Ascending aorta (tissue), 2 donors: ENCODE results near the gene PDX1. TPM values are rescaled to one million over a fixed set of nuclear protein-coding genes. Genes with fewer than 3 reads are reported as not detected.

Experiments used
- DNase-seq, 2 donors: peaks; one replicate each; pipeline ENCODE4 v3.0.0-alpha.2; 2019; ENCODE audit warnings: low spot score in 2 of 2
- H3K27ac ChIP-seq, 2 donors: fragments of 200-600 bp; sonication (generic); one replicate each; pipeline ENCODE4 v1.5.1; 2016 to 2017; ENCODE audit warnings: mild to moderate bottlenecking in 1 of 2
- H3K27me3 ChIP-seq: fragments of 200-600 bp; sonication (generic); one replicate; pipeline ENCODE4 v1.5.1; 2017
- H3K36me3 ChIP-seq, 2 donors: fragments of 200-600 bp; sonication (generic); one replicate each; pipeline ENCODE4 v1.5.1; 2016
- H3K4me1 ChIP-seq, 2 donors: fragments of 200-600 bp; sonication (generic); one replicate each; pipeline ENCODE4 v1.5.1; 2016 to 2017; ENCODE audit warnings: mild to moderate bottlenecking in 1 of 2
- H3K4me3 ChIP-seq, 2 donors: fragments of 200-600 bp; sonication (generic); one replicate each; pipeline ENCODE4 v1.5.1; 2016 to 2017; ENCODE audit warnings: mild to moderate bottlenecking in 1 of 2
- H3K9me3 ChIP-seq, 2 donors: fragments of 200-600 bp; sonication (generic); one replicate each; pipeline ENCODE4 v1.5.1; 2016
- CTCF ChIP-seq, 3 experiments: fragments of 200-600 bp in 2 of 3; fragments of 450-650 bp in 1 of 3; sonication (generic) in 2 of 3; IDR thresholded peaks; one replicate each; pipeline ENCODE4 v1.5.1; 2016 to 2019; ENCODE audit warnings: antibody characterized with exemption in 3 of 3, mild to moderate bottlenecking in 1 of 3, moderate library complexity in 1 of 3
- intact Hi-C: fragments of 100-400 bp; cut with DNase I; formaldehyde crosslinking; loops from one replicate; pipeline ENCODE4 v1.15.1; 2023
- total RNA-seq: library from RNA; depleted of rRNA; stranded (reverse); fragments of >200 nt; gene quantifications from one replicate; pipeline ENCODE4 v1.1.0, GENCODE V29; 2016

Gene PDX1
- total RNA-seq, 1 donor from 2014 or later = not detected

DNA sequence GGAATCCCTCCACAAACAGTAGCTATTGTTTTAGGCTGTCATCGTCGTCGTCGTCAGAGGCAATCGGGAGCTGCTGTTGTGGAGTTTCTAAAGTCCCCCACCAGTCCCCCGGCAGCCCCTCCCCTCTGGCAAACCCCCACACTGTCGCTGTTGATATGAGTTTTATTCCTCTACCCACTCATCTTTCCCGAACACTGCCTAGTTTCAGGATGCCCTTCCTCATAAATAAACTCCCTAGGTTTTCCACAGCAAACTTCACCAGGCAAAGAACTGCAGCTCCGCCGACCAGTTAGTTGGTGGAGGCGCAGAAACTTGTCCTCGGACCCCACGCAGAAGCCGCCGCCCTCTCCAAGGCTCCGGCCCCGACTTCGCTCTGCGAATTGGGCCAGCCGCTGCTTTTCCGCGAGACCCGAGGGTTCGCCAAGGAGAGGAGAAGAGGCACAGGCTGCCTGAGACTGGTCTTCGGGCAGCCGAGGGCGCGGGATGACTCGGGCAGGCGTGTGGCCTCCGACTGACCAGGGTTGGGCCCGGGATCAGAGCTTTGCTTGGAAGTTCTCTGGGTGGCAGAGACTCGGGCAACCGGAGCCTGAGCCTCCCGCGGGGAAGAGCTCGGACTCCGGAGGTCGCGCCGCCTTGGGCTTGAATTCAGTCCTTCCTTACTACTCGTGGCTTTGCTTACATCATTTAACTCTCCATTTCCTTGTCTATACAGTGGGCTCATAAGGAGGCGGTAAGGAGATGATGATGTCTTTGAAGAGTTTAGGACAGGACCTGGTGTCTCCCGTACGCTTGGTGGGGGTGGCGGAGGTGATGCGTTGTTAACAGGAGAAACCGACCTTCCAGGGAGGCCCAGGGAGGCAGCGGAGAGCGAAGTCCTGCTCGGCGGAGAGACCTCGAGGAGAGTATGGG is 7.9 kb downstream of the PDX1 start:
- peaks cover 0 to 2% of the 10 kb centered on the region in 2 donors for H3K4me1 ChIP-seq
- intact Hi-C loops = no loop called here
- H3K27me3 ChIP-seq = peaks cover 32% of the 10 kb centered on the region
- no peaks in the 10 kb centered on the region for H3K9me3 ChIP-seq
- TF ChIP-seq CTCF (IDR thresholded peaks at IDR 0.05) = no peak
- DNase-seq = no peak
- H3K4me3 ChIP-seq = no peak overlapping the region
- H3K36me3 ChIP-seq = no peaks in the 10 kb centered on the region
- no peak overlapping the region for H3K27ac ChIP-seq

- Histone ChIP-seq H3K27ac (no peak overlapping the region), H3K4me1 (peaks cover 0 to 2% of the 10 kb centered on the region in 2 donors), H3K36me3 (no peaks in the 10 kb centered on the region), H3K4me3 (no peak overlapping the region), H3K9me3 (no peaks in the 10 kb centered on the region), H3K27me3 (peaks cover 27% of the 10 kb centered on the region)
- no peak for TF ChIP-seq CTCF (IDR thresholded peaks at IDR 0.05)
- no peak for DNase-seq
- intact Hi-C loops = no loop called here
These were observed 8.6 kb downstream of the PDX1 start for GRCh38 chr13:27928353-27928804.

DNA sequence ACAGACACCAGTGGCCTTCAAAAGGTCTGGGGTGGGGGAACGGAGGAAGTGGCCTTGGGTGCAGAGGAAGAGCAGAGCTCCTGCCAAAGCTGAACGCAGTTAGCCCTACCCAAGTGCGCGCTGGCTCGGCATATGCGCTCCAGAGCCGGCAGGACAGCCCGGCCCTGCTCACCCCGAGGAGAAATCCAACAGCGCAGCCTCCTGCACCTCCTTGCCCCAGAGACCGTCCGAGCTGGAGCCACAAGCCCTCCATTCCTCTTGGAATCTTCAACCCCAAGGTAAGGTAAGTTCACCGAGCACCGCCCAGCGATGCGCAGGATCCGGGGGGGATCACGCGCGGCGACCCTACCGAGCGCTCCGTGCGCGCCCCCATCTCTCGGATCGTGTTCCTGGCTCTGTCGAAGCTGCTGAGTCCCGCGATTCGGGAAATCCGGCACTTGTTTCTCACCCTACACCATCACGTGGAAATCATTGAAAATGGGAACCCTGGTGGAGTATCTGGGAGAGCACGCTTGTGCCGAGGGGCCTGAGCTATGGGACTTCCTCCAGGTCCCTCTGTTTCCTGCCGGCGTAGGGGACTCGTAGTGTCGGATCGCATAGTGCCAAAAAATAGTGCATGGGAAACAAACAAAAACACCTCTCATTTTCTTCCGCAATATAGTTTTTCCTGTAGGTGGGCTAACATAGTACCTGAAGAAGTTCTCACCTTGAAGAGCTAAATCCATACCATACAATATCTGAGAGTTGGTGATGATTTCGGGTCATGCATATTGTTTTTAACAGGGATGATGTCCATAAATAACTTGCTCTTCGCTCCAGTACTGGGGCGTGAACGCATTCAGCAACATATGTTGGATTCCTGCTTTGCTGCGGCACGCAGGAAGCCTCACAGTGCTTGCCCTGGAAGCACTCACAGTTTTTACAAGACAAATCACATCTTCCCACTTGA is 9.3 kb downstream of the PDX1 start:
- Histone ChIP-seq H3K4me3 (no peak overlapping the region), H3K36me3 (no peaks in the 10 kb centered on the region), H3K4me1 (peaks cover 0 to 2% of the 10 kb centered on the region in 2 donors), H3K27ac (no peak overlapping the region), H3K27me3 (peaks cover 27% of the 10 kb centered on the region), H3K9me3 (no peaks in the 10 kb centered on the region)
- TF ChIP-seq CTCF (IDR thresholded peaks at IDR 0.05) = no peak
- intact Hi-C loops = no loop called here
- no peak for DNase-seq

DNA sequence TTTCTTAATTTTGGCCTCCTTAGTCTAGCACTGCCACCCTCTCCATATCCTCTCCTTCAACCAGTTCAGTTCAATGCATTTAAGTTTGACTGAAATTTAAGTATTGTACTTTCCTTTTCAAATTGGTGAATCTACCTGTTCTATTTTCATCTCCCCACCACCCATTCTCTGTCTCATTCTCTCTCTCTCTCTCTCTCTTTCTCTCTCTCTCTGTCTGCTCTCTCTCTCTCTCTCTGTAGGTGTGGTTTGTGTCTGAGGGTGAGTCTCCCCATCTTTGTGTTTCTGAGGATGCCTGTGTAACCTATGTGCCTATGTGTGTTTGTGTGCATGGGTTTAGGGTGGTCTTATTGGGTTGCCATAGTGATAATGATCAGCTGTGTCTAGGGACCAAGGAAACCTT is 10.1 kb downstream of the PDX1 start:
- DNase-seq = no peak
- H3K27me3 ChIP-seq = peaks cover 21% of the 10 kb centered on the region
- H3K36me3 ChIP-seq = no peaks in the 10 kb centered on the region
- H3K9me3 ChIP-seq = no peaks in the 10 kb centered on the region
- intact Hi-C loops = no loop called here
- peaks cover 0 to 2% of the 10 kb centered on the region in 2 donors for H3K4me1 ChIP-seq
- H3K4me3 ChIP-seq = no peak overlapping the region
- H3K27ac ChIP-seq = no peak overlapping the region
- TF ChIP-seq CTCF (IDR thresholded peaks at IDR 0.05) = no peak

DNA sequence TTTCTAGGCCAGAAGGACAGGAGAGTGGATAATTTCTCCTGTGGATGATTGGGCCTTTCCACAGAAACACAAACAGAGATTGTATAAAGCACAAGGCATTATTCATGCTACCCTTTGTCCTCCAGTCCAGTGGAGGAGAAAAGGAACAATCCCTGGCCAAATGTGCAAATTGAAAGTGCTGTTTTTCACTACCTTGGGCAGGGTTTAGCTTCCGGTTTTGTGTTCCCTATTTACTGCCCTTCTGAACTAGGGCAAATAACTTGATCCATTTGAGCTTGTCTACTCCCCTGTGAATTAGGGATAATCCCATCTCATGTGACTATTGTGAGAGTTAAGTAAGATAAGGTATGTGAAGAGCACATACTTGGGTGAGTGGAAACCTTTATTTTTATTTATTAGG is 13.3 kb downstream of the PDX1 start:
- Histone ChIP-seq H3K4me1 (no peaks in the 10 kb centered on the region), H3K4me3 (no peak overlapping the region), H3K36me3 (no peaks in the 10 kb centered on the region), H3K27ac (no peak overlapping the region), H3K9me3 (no peaks in the 10 kb centered on the region), H3K27me3 (peaks cover 6% of the 10 kb centered on the region)
- TF ChIP-seq CTCF (IDR thresholded peaks at IDR 0.05) = no peak
- intact Hi-C loops = no loop called here
- DNase-seq = no peak
